Ecto neural progenitor cell (in vitro differentiated cells): ENCODE results near the gene FA2H.
"Not testable (repeated sequence)": the region's sequence is repeated elsewhere in the genome, so short reads cannot be mapped to it uniquely, and the experiment has no call there.

Experiments
- DNase-seq: peaks from one replicate; pipeline ENCODE4 v3.0.0-alpha.2; 2018; ENCODE audit warnings: low spot score

The FA2H gene, protein sequence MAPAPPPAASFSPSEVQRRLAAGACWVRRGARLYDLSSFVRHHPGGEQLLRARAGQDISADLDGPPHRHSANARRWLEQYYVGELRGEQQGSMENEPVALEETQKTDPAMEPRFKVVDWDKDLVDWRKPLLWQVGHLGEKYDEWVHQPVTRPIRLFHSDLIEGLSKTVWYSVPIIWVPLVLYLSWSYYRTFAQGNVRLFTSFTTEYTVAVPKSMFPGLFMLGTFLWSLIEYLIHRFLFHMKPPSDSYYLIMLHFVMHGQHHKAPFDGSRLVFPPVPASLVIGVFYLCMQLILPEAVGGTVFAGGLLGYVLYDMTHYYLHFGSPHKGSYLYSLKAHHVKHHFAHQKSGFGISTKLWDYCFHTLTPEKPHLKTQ

DNA sequence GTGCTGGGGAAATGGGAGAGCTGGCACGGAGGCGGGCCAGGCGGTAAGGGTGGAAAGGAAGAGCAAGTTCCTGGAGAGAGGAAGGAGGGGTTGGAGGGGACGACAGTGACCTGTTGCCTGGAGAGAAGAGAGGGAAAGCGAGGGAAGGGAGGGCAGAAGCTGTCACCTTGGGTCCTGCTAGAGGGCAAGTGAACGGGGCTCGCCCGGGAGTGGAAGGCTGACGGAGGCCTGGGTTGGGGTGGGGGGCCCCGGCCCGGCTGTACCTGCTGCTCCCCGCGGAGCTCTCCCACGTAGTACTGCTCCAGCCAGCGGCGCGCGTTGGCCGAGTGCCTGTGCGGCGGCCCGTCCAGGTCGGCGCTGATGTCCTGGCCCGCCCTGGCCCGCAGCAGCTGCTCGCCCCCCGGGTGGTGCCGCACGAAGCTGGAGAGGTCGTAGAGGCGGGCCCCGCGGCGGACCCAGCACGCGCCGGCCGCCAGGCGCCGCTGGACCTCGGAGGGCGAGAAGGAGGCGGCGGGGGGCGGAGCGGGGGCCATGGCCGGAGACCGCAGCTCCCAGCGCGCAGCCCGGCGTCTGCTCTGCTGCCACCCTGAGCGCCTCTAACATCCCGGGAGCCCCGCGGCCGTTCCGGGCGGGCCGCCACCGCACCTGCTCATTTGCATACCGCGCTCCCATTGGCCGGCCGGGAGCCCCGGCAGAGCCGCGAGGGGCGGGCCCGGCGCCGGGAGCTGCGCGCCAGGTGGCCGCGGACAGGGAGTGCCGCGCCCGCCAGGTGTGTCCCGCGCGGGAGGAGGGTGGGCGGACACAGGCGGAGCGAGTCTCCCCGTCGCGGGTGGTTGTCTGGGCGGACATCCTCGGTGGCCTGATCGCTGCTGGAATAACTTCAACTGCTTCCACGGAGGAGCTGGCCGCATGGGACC lies at the start of gene FA2H:
TSS of gene FA2H (minus strand) at position 598 of the 917 bp plus-strand sequence. CDS start at position 533, 65 bp downstream.
- DNase-seq, result peak; percentile 95

DNA sequence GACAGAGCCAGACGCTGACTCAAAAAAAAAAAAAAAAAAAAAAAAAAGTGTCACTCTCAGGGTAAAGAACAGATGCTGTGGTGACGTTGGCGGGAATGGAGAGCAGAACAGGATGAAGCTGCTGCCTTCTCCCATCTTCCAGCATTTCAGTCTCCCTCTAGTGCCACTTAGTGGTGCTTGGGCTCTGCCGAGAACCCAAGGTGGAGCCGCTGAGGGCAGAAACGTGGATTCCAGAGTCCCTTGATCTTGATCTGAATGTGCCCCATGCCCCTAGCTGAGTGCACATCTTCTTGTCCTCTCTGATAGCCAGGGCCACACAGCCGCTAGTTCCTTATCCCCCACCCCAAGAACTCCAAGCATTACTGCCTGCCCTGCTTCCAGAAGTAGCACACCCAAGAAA lies 43.2 kb upstream of the FA2H start:
- DNase-seq, result no peak

GRCh38 chr16:74813109-74813641 lies 38.6 kb upstream of the FA2H start:
- DNase-seq, result peak; percentile 91

DNA sequence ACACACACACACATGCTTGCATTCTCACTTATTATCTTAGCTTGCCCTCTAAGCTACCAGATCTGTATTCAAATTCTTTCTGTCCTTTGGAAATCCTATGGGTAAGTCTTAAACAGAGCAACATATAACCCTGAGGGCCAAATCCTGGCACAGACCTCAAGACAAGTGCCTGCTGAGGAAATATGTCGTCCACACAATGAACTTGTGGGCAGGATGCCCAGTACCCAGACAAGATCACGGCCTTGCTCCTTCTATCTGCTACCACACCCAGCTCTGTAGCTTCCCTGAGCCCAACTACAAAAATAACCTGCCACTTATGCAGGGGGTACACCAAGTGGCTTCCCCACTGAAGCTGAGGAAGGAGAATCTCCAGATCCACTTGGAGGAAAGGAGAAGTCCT lies 37.3 kb upstream of the FA2H start:
- no peak for DNase-seq

DNA sequence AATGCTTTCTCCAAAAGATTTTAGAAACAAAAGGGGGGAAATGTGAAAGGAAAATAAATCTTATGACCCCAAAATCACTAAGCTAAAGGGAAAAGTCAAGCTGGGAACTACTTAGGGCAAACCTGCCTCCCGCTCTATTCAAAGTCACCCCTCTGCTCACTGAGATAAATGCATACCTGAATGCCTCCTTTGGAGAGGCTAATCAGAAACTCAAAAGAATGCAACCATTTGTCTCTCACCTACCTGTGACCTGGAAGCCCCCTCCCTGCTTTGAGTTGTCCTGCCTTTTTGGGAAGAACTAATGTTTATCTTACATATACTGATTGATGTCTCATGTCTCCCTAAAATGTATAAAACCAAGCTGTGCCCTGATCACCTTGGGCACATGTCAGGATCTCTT lies 36.6 kb upstream of the FA2H start:
- DNase-seq, result not testable (repeated sequence)

- DNase-seq, result no peak
Measured at GRCh38 chr16:74807052-74807646, 32.5 kb upstream of the FA2H start.

DNA sequence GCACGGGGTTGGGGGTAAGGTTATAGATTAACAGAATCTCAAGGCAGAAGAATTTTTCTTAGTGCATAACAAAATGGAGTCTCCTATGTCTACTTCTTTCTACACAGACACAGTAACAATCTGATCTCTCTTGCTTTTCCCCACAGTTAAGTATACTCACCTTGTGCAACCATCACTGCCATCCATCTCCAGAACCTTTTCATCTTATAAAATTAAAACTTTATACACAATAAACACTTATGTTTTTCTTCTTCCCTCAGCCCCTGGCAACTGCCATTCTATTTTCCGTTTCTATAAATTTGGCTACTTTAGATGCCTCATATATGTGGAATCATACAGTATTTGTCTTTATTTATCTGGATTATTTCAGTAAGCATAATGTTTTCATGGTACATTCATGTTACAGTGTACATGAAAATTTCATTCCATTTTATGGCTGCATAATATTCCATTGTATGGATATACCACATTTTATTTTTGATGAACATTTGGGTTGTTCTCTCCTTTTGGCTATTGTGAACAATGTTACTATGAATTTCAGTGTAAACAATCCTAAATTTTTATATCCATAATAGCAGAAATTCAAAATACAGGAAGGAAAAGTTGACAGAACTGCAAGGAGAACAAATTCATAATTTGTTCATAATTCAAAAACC lies 25.7 kb upstream of the FA2H start:
- no peak for DNase-seq

- no peak for DNase-seq
Measured at GRCh38 chr16:74797414-74797813, 22.8 kb upstream of the FA2H start.

- DNase-seq, result no peak
Measured at GRCh38 chr16:74795104-74795503, 20.5 kb upstream of the FA2H start.

GRCh38 chr16:74794668-74795067 lies 20.0 kb upstream of the FA2H start:
- no peak for DNase-seq

GRCh38 chr16:74793571-74793970 lies 19.0 kb upstream of the FA2H start:
- DNase-seq, result no peak

- no peak for DNase-seq
Measured at GRCh38 chr16:74792225-74792624, 17.6 kb upstream of the FA2H start.

- DNase-seq, result not testable (repeated sequence)
Measured at GRCh38 chr16:74791749-74792148, 17.1 kb upstream of the FA2H start.

DNA sequence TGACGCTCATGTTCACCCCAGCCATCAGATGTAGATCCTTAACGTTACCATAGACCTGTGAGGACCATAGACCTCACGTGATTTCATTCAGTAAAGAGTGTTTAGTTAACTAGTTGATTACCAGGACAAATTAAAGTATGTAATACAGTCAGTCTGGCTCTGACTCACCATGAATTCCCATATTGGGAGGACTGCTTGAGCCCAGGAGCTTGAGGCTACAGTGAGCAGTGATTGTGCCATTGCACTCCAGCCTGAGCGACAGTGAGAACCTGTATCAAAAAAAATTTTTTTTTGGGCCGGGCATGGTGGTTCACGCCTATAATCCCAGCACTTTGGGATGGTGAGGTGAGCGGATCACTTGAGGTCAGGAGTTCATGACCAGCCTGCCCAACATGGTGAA lies 13.5 kb upstream of the FA2H start:
- DNase-seq, result no peak

GRCh38 chr16:74785031-74785430 lies 10.4 kb upstream of the FA2H start:
- no peak for DNase-seq

GRCh38 chr16:74778646-74779045 lies 4.0 kb upstream of the FA2H start:
- DNase-seq, result no peak

GRCh38 chr16:74776926-74777325 lies 2.3 kb upstream of the FA2H start:
- DNase-seq, result no peak

GRCh38 chr16:74775255-74775654 lies 635 bp upstream of the FA2H start:
- no peak for DNase-seq

DNA sequence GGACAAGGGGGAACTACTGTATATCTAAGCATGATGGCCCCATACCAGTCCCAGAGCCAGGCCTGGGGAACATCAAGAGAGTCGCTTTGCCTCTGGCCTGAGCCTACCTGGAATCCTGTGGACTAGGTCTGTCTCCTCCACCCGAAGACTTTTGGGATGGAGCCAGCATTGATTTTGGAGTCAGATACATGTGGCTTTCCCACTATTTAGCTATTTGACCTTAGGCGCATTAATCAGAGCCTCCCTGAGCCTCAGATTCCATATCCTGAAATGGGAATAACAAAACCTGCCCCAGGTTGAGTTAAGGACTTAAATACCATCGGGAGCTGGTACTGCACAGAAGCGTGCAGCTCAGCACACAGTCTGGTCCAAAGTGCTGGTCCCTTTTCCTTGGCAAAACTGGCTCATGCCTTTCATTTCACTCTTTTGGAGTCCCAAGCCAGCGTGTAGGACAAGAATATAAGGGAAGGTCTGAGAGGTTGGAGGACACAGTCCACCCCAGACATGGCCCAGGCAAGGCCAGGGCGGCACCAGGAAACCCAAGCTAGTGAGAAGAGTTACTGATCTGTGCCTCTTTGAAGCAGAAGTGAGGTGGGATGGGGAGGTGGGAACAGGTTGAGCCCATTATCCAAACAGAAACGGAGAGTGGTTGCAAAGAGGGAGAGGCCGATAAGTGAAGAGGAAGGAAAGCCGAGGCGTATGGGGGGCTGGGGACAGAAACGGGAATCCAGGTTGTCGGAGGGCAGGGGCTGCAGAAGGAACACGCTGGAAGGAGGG lies 986 bp downstream of the FA2H start:
- DNase-seq, result no peak

GRCh38 chr16:74771656-74772315 lies 2.8 kb downstream of the FA2H start:
- no peak for DNase-seq
